Activated naive CD8-positive, alpha-beta T cell treated with anti-CD3 and anti-CD28 coated beads, Interleukin-2, amount 50 U/mL, for 16 hours (primary cell): Measurements from ENCODE around the gene FUT1.
"Not testable (repeated sequence)": the region's sequence is repeated elsewhere in the genome, so short reads cannot be mapped to it uniquely, and the experiment has no call there.

Experiments used
- DNase-seq: peaks from one replicate; pipeline ENCODE4 v3.0.0-alpha.2; 2020; ENCODE audit warnings: low read depth, low spot score

The FUT1 gene

GRCh38 chr19:48752496-48753365 is at the start of gene FUT1:
Gene FUT1 (minus strand): TSS chr19:48752641. CDS start chr19:48751281, 1,360 bp downstream.
- no peak for DNase-seq

GRCh38 chr19:48799358-48800300 is 47.2 kb upstream of the FUT1 start:
- no peak for DNase-seq

GRCh38 chr19:48798937-48799336 is 46.5 kb upstream of the FUT1 start:
- DNase-seq: no peak

- no peak for DNase-seq
These were observed 44.7 kb upstream of the FUT1 start for GRCh38 chr19:48797103-48797502.

GRCh38 chr19:48796298-48797083 is 44.0 kb upstream of the FUT1 start:
- DNase-seq: no peak

GRCh38 chr19:48795685-48796070 is 43.2 kb upstream of the FUT1 start:
- DNase-seq: no peak

- peak; percentile 63 for DNase-seq
These were observed 42.7 kb upstream of the FUT1 start for GRCh38 chr19:48795055-48795684.

- no peak for DNase-seq
These were observed 41.9 kb upstream of the FUT1 start for GRCh38 chr19:48794291-48794690.

- no peak for DNase-seq
These were observed 40.8 kb upstream of the FUT1 start for GRCh38 chr19:48793271-48793670.

- not testable (repeated sequence) for DNase-seq
These were observed 34.9 kb upstream of the FUT1 start for GRCh38 chr19:48787331-48787730.

- DNase-seq: not testable (repeated sequence)
These were observed 34.0 kb upstream of the FUT1 start for GRCh38 chr19:48786422-48786821.

GRCh38 chr19:48784527-48784926 is 32.1 kb upstream of the FUT1 start:
- no peak for DNase-seq

- DNase-seq: no peak
These were observed 28.4 kb upstream of the FUT1 start for GRCh38 chr19:48780631-48781391.

- no peak for DNase-seq
These were observed 27.2 kb upstream of the FUT1 start for GRCh38 chr19:48779636-48780035.

GRCh38 chr19:48777720-48778119 is 25.3 kb upstream of the FUT1 start:
- no peak for DNase-seq

GRCh38 chr19:48777139-48777538 is 24.7 kb upstream of the FUT1 start:
- no peak for DNase-seq

GRCh38 chr19:48772503-48772953 is 20.1 kb upstream of the FUT1 start:
- no peak for DNase-seq

- no peak for DNase-seq
These were observed 18.5 kb upstream of the FUT1 start for GRCh38 chr19:48770734-48771472.

GRCh38 chr19:48770266-48770665 is 17.8 kb upstream of the FUT1 start:
- no peak for DNase-seq
